HepG2 (cell line): Measurements from ENCODE around the gene SPACA9.

ENCODE experiments used
- BORCS8-MEF2B ChIP-seq: sonication (generic); formaldehyde crosslinking; IDR thresholded peaks from 2 replicates; pipeline ENCODE4 v1.8.0; 2022; ENCODE audit warnings: mild to moderate bottlenecking, missing genetic modification reagents
- ZNF317 ChIP-seq: sonication (generic); formaldehyde crosslinking; IDR thresholded peaks from 2 replicates; pipeline ENCODE4 v1.5.0; 2020; ENCODE audit warnings: mild to moderate bottlenecking, missing genetic modification reagents
- TF ChIP-seq, protein P1 (sequence below): fragments of 450-650 bp; IDR thresholded peaks from 2 replicates; pipeline ENCODE4 v1.6.1; 2016

- no peak for TF ChIP-seq ZNF317
- no peak for TF ChIP-seq BORCS8-MEF2B (CRISPR knock-in tag)
- TF ChIP-seq, protein P1, sequence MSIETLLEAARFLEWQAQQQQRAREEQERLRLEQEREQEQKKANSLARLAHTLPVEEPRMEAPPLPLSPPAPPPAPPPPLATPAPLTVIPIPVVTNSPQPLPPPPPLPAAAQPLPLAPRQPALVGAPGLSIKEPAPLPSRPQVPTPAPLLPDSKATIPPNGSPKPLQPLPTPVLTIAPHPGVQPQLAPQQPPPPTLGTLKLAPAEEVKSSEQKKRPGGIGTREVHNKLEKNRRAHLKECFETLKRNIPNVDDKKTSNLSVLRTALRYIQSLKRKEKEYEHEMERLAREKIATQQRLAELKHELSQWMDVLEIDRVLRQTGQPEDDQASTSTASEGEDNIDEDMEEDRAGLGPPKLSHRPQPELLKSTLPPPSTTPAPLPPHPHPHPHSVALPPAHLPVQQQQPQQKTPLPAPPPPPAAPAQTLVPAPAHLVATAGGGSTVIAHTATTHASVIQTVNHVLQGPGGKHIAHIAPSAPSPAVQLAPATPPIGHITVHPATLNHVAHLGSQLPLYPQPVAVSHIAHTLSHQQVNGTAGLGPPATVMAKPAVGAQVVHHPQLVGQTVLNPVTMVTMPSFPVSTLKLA, result no peak
Observed at GRCh38 chr9:132908635-132909034, 29.9 kb downstream of the SPACA9 start.
